Neutrophil (primary cell): ENCODE data around the gene BTRC.

Source experiments
- H3K27ac ChIP-seq: fragments of 200-600 bp; sonication (generic); 2 replicates; pipeline ENCODE4 v1.5.1; 2016; ENCODE audit warnings: mild to moderate bottlenecking, moderate library complexity
- H3K27me3 ChIP-seq: fragments of 200-600 bp; sonication (generic); 2 replicates; pipeline ENCODE4 v1.6.0; 2016; ENCODE audit warnings: mild to moderate bottlenecking
- H3K36me3 ChIP-seq: fragments of 200-600 bp; sonication (generic); 2 replicates; pipeline ENCODE4 v1.5.1; 2017
- H3K4me1 ChIP-seq, 2 experiments: fragments of 200-600 bp in 1 of 2; sonication (generic) in 1 of 2; 1 replicate in 1 of 2; 2 replicates in 1 of 2; pipeline versions ENCODE4 v1.5.1 to v1.6.1; 2013 to 2016; ENCODE audit warnings: low read depth in 1 of 2, low read length in 1 of 2, mild to moderate bottlenecking in 1 of 2, moderate library complexity in 1 of 2; ENCODE audit not compliant: control insufficient read depth in 1 of 2, insufficient read depth in 1 of 2
- H3K4me3 ChIP-seq, 2 experiments: fragments of 200-600 bp in 1 of 2; sonication (generic) in 1 of 2; 1 replicate in 1 of 2; 2 replicates in 1 of 2; pipeline ENCODE4 v1.5.1; 2013 to 2016; ENCODE audit warnings: low read depth in 1 of 2, low read length in 1 of 2, mild to moderate bottlenecking in 1 of 2, moderate library complexity in 1 of 2
- H3K9me3 ChIP-seq: fragments of 200-600 bp; sonication (generic); 2 replicates; pipeline ENCODE4 v1.5.1; 2016
- CTCF ChIP-seq: fragments of 200-600 bp; sonication (generic); IDR thresholded peaks from 2 replicates; pipeline ENCODE4 v1.5.1; 2016; ENCODE audit warnings: antibody characterized with exemption

The BTRC gene

DNA sequence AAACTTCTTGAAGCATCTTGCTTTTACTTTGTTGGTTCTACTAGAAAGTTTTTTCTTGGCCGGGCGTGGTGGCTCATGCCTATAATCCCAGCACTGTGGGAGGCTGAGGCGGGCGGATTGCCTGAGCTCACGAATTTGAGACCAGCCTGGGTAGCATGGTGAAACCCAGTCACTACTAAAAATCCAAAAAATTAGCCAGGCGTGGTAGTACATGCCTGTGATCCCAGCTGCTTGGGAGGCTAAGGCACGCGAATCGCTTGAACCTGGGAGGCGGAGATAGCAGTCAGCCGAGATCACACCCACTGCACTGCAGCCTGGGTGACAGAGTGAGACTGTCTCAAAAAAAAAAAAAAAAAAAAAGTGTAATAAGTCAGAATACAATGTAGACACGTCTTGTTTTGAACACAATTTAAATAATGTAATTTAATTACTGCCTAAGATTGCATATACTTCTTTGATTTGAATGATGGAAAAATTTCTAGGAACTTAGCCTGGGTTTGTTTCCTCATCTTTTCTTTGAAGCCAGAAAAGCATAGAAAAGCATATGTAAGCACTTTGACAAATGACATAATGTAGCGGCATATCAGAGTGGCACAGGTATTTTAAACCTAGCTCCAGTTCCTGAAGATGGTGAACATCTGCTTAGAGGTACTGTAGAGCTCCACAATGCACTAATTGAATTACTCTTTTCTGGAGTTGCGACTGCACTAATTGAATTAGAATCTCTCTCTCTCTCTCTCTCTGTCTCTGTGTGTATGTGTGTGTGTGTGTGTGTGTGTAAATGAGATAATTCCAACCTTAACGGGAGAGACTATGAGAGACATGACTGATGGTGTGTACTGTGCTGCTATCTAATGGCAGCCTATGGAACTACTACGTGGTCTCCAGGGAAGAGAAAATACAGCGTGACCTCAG lies 87.8 kb downstream of the BTRC start:
- Histone ChIP-seq H3K4me3 (no peak overlapping the region), H3K27me3 (no peaks in the 10 kb centered on the region), H3K27ac (no peak overlapping the region), H3K4me1 (no peaks in the 10 kb centered on the region), H3K9me3 (no peaks in the 10 kb centered on the region), H3K36me3 (no peaks in the 10 kb centered on the region)
- no peak for TF ChIP-seq CTCF

- no peak for TF ChIP-seq CTCF
- Histone ChIP-seq H3K27ac (no peak overlapping the region), H3K36me3 (no peaks in the 10 kb centered on the region), H3K9me3 (no peaks in the 10 kb centered on the region), H3K4me1 (no peaks in the 10 kb centered on the region), H3K27me3 (no peaks in the 10 kb centered on the region), H3K4me3 (no peak overlapping the region)
Measured at GRCh38 chr10:101442456-101442800, 88.5 kb downstream of the BTRC start.

- H3K27me3 ChIP-seq, result peaks cover 15% of the 10 kb centered on the region
- H3K36me3 ChIP-seq, result no peaks in the 10 kb centered on the region
- H3K27ac ChIP-seq, result no peak overlapping the region
- TF ChIP-seq CTCF, result no peak
- no peaks in the 10 kb centered on the region for H3K9me3 ChIP-seq
- H3K4me1 ChIP-seq, result no peaks in the 10 kb centered on the region
- H3K4me3 ChIP-seq, result no peak overlapping the region
Measured at GRCh38 chr10:101444058-101444898, 90.3 kb downstream of the BTRC start.

- Histone ChIP-seq H3K9me3 (no peaks in the 10 kb centered on the region), H3K27ac (no peak overlapping the region), H3K4me1 (no peaks in the 10 kb centered on the region), H3K4me3 (no peak overlapping the region), H3K27me3 (peaks cover 31% of the 10 kb centered on the region), H3K36me3 (no peaks in the 10 kb centered on the region)
- TF ChIP-seq CTCF, result no peak
Measured at GRCh38 chr10:101446071-101446470, 92.1 kb downstream of the BTRC start.

DNA sequence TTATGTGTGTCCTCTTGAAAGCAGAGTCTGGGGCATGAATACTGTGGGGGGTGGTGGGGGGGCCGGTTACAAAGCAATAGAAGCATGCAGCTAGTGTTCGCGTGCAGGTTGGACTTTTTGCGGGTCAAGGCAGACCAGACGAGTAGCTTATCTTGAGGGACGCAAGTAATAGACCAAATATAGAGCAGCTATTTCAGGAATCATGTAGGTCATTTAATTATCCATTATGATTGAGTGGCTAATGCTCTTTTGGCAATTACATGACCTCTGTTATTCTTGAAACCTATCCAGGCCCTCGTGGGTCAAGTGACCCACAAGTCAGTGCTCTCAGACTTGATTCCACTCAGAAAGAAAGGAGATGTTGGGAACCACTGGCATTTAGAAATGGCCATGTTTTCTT lies 93.0 kb downstream of the BTRC start:
- Histone ChIP-seq H3K27me3 (peaks cover 36% of the 10 kb centered on the region), H3K27ac (no peak overlapping the region), H3K36me3 (no peaks in the 10 kb centered on the region), H3K4me1 (no peaks in the 10 kb centered on the region), H3K4me3 (no peak overlapping the region), H3K9me3 (no peaks in the 10 kb centered on the region)
- no peak for TF ChIP-seq CTCF
